CD4-positive, alpha-beta T cell treated with Interferon alpha-2 for 1 hour (primary cell): ENCODE results near the gene FRMD3.

Experiments
- DNase-seq, 2 donors: peaks; one replicate each; pipeline ENCODE4 v3.0.0-alpha.2; 2020 to 2022

Gene FRMD3

DNA sequence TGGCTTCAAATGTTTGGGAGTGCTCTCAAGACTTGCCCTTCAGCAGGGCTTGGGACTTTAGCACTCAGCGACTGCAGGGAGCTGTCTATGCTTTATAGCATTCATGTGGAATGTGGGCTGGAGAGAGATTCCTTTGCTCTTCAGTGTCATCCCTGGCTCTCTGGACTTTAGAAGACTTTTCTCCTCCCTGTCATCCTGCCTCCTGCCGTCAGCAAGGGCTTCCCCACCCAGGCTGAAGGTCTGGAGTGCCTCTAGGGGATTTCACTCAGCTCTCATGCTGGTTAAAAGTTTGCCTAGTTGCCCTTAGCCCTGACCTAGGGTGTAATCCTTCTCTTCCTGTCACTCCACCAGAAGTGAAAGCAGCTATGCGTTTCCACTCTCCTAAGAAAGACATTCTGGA is 210.9 kb downstream of the FRMD3 start:
- no peak for DNase-seq

DNA sequence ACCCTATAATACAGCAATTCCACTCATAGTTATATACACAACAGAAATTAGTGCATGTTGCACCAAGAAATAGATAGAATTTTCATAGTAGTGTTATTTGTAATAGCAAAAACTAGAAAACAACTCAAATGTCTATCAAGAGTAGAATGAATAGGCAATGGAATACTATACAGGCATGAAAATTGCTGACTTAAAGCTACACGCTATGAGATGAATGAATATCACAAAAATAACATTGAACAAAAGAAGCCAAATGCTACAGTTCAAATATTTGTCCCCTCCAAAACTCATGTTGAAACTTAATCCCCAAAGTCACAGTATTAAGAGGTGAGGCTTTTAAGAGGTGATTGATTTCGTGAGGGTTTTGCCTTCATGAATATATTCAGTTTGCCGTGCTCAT is 215.1 kb downstream of the FRMD3 start:
- DNase-seq, result no peak

DNA sequence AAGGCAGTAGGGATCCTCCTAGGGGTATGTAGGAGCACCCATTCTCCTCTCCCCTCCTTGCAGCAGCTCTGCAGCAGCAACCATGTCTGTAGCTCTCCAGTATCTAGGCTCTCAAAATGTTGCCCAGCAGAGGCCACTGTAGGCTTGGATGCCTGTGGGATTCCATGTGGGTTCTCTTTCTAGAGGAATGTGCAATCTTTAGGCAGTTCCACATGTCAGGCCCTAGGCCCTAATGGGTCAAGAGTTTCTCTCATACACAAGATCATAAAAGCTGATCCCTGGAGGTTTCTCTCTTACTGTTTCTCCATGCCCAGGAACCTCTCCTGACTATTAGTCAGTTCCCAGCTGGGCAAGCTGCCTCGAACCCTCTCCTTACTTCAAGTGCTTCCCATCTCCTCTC is 215.8 kb downstream of the FRMD3 start:
- DNase-seq, result no peak

DNA sequence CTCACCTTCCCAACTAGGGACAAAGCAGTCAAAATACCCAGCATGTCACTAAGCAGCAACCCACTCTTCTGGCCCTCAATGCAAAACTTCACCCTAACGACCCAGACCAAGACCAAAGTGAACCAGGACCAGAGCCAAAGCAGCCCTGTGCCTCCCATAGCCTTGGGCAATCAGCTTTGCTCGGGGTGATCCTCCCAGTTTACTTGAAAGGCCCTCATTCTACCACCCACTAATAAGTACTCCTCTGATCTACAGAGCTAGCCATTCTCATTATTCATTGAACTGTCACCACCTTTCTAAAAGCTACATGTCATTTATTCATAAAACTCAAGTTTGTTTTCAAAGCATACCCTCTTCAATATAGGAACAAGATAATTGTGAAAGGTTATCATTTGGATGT is 221.0 kb downstream of the FRMD3 start:
- DNase-seq, result no peak

DNA sequence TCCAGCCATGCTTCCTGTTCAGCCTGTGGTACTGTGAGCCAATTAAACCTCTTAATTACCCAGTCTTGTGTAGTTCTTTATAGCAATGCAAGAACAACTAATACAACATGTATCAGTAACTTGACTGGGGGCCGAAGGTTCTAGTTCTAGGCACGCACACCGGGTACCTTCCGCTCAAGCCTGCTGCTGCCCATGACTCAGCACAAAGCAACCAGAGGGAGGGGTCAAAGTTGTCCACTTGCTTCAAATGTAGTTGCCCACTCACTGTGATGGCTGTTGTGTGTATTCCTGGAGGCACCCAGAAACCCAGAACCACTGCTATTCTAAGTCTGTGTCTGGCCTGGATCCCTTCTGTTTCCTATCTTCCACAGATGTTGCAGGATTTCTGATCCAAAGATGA is 222.6 kb downstream of the FRMD3 start:
- no peak for DNase-seq

DNA sequence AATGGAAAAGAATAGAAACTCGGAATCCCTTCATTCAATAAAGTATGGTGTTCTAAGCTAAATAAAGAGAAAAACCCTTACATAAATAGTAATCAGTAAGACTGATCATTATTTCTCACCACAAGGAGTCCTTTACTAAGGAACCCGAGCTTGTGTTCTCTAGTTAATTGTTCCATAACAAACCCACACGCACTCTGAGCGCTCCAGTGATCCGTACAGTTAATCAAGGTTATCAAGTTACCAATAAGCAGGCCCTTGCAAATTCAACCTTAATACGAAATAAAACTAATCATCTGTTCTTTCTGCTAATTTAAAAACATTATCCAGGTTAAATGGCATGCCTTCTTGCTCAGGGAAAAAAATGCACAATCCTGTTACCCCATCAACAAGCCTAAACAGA is 224.4 kb downstream of the FRMD3 start:
- no peak for DNase-seq

DNA sequence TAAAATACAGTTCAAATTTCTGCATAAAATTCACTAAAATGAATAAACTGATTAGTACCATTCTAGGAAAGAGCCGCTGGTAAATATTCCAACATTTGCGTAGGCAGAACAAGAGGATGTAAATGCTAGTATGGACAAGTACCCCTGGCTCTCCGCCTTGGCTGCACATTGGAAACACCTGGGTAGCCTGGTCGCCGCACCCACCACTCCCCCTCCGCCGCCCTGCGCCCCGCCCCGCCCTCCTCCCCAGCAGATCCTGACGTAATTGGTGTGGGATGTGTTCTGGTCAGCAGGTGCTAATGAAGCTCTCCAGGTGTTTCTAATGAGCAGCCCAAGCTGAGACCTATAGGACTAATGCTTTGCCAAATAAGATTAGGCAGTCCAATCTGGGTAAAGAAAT is 225.7 kb downstream of the FRMD3 start:
- DNase-seq, result no peak

DNA sequence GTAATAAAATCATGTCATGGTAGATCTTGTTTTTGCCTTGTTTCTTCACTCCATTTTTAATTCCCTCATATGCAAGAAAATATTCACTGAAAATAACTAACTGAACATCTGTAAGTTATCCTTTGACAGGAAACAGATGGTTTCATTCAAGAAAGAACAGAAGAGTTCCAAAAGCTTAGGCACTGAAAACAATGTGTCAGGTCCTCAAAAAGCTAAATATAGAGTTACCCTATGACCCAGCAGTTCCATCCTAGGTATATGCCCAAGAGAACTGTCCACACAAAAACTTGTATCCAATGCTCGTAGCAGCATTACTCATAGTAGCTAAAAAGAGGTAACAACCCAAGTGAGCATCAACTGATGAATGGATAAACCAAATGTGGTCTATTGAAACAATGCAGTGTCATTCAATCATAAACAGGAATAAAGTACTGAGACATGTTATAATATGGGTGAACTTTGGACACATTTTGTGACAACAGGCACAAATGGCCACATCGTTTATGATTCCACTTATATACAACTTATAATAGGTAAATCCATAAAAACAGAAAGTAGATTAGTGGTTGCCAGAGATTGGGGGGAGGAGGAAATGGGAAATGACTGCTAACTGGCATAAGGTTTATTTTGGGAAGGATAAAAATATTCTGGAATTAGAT is 231.0 kb downstream of the FRMD3 start:
- DNase-seq, result no peak

DNA sequence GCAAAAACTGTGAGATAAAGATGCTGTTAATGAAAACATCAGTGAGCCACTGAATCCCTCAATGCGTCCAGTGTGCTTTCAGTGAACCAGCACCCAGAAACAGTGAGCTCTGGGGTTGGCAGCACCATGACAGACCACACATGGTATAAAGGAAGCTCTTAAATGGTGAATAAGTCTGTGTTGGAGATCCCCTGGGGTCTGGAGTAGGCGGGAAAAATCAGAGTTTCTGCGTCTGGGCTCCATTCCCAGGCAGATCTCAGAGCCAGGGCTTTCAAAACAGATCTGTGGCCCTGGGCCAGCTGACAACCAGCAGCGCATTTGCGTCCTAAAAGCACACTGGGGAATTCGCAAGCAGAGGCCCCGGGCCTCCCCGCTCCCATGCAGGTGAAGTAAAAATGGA is 233.5 kb downstream of the FRMD3 start:
- DNase-seq, result no peak

DNA sequence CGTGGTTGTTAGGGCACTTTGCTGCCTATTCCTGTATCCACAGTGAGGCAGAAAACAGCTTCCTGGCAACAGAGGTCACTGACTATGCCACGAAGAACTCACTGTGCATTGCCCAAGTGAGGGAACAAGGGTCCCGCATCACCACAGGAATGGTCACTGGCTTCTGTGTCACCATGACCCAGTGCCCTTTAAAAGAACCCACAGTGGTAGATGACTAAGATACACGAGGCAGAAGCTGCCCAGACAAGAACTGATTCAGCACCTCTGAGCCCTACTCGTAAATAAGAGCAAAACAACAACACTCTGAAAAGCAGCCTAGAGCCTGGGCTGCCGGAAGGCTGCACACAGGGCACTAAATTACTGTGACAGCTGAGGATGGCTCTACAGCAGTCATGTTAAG is 238.6 kb downstream of the FRMD3 start:
- DNase-seq, result no peak

DNA sequence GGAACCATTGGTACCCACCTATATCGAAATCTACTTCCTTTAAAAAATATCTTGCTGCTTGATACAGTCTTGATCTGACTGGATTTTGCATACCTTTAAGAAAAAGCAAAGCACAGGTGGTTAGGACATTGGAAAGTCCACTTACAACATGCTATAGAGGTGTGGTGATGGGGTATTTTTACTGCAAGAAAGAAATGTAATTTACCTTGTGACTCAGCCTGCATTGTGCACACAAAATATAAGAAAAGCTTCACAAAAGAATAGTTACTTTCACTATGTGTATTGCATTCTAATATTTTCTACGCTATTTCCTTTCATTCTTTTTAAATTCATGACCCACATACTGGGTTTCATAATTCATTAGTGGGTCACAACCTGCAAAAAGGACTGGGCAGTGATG is 239.1 kb downstream of the FRMD3 start:
- no peak for DNase-seq

DNA sequence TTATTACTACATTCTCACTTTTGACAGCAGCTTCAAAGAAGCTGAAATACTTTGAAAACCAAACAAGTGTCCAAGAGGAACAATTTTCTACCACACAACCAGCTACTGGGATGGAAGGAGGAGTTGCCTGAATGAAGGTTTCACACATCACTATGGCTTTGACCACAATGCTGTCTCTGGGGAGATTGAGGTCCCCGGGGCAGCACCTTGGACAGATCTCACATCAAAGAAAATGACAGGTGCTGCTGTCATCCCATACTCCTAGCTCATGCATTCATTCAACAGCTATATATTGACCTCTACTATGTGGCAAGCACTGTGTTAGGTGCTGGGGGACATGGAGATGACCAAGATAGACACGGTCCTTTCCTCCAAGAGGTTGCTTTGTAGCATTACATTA is 242.1 kb downstream of the FRMD3 start:
- DNase-seq, result no peak

DNA sequence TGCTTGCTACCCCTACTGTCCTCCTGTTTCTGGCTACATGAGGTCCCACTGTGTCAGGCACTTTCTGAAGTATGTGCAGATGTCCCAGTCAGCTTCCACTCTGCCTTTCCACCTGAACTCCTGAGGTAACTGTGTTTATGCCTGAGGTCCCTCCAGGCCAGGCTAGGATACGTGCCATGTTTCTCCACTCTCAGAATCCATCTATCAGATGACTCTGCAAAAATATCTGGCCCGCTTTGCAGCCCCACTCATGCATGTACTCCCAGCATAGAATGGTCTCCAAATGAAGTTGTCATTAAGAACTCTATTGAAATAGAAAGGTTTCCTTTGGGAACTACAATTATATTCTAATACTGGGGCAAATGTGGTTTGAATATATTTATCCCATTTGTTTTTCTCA is 243.4 kb downstream of the FRMD3 start:
- DNase-seq, result no peak

DNA sequence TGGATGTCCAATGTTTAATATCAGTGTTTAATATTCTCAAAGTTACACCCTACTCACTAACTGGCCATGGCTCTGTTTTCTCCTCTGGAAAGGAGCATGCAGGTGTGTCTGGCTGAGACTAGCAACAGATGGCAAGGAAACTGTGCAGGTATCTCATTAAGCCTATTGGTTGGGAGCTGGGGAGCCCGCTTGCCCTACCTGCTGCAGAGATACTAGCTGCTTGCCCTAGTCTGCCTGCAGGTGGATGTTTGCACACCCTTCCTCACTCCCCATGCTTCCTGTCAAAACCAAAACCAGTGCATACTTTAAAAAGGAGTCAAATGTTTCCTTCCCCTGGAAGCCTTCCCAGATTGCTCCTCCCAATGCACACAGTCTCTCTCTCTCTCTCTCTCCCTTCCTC is 247.0 kb downstream of the FRMD3 start:
- DNase-seq, result no peak

DNA sequence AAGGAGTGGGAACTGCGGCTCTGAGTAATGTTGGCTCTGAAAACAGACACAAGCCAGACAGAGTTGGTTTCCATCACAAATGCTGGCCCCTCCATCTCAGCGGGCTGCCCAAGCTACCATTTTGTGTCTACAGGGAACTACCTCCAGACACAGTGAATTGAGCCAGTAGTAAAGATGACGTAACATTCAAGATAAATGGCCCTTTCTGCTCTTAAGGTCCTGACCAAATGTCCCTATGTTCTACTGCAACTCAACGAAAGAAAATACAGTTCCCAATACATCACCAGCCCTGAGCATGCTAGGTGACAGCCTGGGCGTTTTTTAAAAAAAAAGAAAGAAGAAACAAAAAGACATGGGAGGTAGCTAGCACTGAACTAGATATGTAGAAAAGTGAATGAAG is 247.5 kb downstream of the FRMD3 start:
- DNase-seq, result no peak

DNA sequence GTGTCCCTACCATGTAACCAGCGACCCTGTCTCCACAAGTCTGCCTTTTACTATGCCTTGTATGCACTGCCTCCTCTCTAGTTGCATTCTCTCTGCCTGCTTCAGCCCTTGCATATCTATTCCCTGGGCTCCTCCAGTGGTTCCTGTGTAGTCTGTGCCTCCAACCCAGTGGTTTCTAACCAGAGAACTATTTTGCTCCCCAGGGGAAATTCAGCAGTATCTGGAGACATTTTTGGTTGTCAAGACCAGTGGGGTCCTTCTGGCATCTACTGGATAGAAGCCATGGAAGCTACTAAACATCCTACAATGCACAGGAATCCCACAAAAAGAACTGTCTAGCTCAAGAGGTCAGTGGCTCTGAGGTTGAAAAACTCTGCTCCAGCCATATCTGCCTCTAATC is 251.2 kb downstream of the FRMD3 start:
- no peak for DNase-seq

DNA sequence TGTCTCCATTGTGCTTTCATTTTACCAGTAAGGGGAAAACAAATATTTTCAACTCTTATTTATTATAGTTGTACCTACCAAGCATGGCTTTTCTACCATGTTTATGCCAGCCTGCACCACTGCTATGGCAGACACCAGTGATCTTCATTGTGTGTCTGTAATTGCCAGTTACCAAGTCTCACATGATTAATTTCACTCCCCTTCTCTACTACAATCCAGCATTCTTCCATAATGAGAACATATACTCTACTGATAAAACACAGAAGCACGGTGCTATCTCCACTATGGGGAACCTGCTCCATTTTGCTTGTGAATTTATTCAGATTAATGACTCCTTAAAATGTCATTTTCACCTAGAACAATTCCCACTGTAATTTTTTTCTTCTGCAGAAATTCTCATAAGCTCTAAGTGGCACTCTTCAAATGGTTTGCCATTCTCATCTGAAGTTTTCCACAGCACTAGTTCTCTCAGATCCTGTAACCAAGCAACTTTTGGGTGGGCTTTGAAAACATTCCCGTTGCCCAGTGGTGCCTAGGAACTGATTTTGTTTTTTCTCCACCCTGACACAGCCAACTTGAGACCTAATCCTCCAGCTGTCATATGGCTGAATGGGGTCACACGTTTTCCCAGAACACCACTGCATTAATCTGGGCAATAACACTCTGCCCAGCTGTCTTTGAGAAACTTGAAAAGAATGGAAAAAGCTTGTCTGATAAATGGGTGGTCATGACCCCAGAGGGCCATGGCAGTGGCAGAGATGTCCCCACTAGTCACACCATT is 252.6 kb downstream of the FRMD3 start:
- no peak for DNase-seq

DNA sequence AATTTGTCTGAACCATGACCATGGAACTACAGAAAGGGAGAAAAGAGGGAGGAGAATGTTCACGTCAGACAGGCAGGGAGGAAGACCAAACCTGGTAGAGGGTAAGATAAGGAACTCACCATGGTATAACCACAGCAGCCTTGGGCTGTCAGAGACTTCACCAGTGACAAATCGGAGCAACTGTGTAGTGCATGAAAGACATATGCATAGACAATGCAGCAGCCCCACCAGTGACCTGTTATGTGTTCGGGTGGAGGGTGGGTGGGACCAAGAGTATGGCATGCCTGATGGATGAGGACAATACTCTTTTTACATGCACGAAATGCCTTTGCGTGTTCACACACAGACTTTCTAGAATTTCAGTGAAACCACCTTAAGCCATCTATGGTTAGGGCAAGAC is 253.5 kb downstream of the FRMD3 start:
- no peak for DNase-seq

DNA sequence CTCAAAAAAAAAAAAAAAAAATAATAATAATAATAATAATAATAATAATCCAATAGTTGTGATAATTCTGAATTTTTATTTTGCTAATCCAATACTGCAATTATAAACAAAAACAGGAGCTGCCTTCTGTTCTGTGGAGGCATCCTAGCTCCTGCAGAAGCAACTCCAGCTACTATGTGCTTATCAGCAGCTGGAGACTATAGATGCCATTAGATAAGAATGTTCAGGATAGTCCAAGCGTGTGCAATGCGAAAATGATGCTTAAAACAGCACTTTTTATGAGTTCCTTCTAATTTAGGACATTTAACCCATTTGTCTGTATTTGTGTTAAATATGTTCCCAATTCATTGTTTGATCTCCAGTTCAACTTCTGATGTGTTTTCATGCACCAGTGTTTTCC is 254.7 kb downstream of the FRMD3 start:
- no peak for DNase-seq

DNA sequence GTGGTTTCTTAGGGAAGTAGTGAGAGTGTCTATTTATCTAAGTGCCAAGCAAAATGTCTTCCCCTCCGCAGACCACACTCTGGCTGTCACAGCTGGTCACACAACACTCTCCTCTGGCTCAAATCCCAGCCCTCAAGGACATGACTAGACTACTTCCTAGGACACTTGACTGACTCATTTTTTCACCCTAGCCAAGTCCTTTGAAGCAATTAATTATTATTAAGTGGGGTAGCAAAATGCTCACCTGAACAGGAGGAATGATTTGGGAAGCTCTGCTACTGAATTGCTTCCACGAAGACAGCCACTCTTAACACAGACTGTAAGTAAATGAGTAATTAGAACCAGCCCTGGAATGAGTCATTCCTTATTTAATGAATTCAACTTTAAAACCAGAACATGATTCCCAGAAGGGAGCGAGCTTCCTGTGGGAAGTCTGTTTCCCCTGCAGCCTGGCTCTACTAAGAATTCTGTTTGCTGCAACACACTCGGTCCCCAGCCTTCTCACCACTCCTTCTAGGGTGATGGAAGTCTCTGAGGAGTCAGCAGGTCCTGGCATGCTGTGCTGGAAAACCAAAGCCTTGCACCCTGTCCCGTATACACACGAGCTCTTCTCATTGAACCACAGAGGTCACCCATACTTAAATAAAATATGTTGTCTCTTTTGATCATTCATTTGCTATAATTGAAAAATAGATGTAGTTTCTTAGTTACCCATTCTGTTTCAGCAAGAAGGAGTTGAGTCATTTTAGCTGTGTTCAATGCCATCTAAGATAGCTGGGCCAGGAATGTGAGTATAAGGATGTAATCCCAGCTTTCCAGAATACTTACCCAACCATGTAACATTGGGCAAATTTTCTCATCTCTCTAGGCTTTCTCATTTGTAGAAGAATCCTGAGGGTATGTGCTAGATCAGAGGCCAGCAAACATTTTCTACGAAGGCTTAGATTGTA is 256.6 kb downstream of the FRMD3 start:
- no peak for DNase-seq

DNA sequence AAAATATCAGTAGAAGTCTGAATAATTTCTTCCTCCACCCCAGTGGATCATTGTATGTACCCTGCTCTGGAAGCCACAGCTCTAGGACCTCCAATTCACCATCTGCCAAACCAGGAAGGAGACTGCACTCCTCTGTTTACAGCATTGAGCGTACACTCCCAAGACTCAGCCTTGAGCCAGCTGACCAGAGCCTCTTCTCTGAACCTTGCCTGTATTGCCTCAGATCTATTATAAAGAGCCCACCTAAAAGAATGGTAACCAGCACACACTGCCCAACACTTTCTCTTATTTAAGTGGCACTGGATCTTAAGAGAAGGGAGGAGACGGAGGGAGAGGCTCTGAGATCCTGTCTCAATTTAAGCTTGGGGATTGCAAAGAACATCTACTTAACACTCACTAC is 257.4 kb downstream of the FRMD3 start:
- no peak for DNase-seq

DNA sequence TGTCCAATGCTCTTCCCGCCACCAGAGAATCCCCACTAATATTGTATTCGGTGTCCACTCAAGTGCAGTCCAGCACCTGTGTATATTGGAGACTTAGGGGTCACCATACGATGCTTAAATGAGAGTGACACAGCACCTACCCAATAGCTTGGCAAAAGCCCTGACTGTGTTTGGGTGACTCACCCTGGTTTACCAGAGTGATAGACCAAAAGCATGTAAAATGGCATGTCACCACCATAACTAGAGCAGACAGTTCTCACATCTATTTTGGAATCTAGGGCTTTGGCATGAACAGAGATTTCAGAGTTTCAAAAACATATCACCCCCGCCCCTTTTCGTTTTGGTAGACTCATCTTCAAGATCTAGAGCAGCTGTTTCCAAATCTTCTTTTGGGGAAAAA is 257.9 kb downstream of the FRMD3 start:
- DNase-seq, result no peak

DNA sequence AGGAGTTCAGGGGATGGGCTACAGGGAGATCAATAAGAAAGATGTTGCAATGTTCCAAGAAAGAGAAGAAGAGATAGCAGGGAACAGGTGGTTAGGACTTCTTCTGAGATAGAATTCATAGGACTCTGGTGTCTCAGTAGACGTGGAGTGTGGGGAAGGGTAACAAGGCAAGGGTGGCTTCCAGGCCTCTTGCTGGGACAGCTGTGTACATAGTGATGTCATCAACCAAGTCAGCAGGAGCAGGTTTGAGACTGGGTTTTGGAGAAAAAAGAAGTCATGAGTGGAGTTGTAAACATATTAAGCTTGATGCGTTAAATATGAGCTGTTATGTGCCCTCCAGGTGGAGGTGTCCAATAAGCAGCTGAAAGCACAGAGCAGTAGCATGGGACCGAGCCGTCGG is 263.4 kb downstream of the FRMD3 start:
- DNase-seq, result no peak

DNA sequence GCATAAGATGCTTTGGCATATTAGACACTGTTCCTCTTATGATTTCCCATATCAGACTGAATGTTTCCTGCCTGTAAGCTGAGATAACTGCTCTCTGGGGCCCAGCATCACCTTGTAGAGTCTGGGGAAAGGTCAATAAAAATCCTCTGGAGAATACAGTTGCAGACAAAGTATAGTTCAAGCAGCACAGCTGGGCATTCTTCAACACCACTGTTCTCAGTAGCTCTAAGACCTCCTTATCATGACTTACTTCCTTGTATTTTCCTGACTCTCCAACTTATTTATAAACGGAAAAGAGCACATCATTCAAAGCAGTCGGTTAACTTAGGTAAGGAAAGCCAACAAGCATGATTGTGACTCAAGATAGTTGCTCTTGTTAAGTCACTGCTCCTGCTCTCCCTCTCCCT is 266.5 kb downstream of the FRMD3 start:
- DNase-seq, result no peak
